Measurements from ENCODE around the gene CMAS.
"Not testable (repeated sequence)": the region's sequence is repeated elsewhere in the genome, so short reads cannot be mapped to it uniquely, and the experiment has no call there.

GRCh38 chr12:22099062-22099461 is 53.0 kb downstream of the CMAS start:
- not testable (repeated sequence) for TF ChIP-seq EZH2 (IDR thresholded peaks at IDR 0.05; ENCODE audit: low read depth, unreplicated experiment); CTCF (conservative IDR thresholded peaks at IDR 0.05; ENCODE audit: low read depth in 2 of 2); POLR2AphosphoS5 (IDR thresholded peaks at IDR 0.05; ENCODE audit: low read depth); REST (IDR thresholded peaks at IDR 0.05; ENCODE audit: unreplicated experiment); STAT1 (IDR thresholded peaks at IDR 0.05; ENCODE audit: unreplicated experiment); JUNB (IDR thresholded peaks at IDR 0.05; ENCODE audit: unreplicated experiment); ZNF331 (CRISPR knock-in tag; IDR thresholded peaks at IDR 0.05; ENCODE audit: low read depth); EZH2phosphoT487 (IDR thresholded peaks at IDR 0.05; ENCODE audit: unreplicated experiment); CREB1 (CRISPR knock-in tag; IDR thresholded peaks at IDR 0.05; ENCODE audit: low read depth)

All from GM23338 (cell line).